HL-60 (cell line): ENCODE data around the gene DENND1A.
"Not testable (repeated sequence)": the region's sequence is repeated elsewhere in the genome, so short reads cannot be mapped to it uniquely, and the experiment has no call there.

Source experiments
- GABPA ChIP-seq: IDR thresholded peaks from 2 replicates; pipeline ENCODE4 v1.6.1; 2012; ENCODE audit warnings: low read depth
- POLR2AphosphoS5 ChIP-seq: IDR thresholded peaks from 2 replicates; pipeline ENCODE4 v1.6.1; 2012; ENCODE audit warnings: low read depth
- TF ChIP-seq, protein P1 (sequence below): IDR thresholded peaks from one replicate; pipeline ENCODE4 v1.5.1; 2011; ENCODE audit warnings: low read length, control low read depth, inconsistent platforms; ENCODE audit not compliant: insufficient read depth
- TF ChIP-seq, protein P2 (sequence below): IDR thresholded peaks from 2 replicates; pipeline ENCODE4 v1.6.1; 2012; ENCODE audit warnings: low read depth; ENCODE audit not compliant: insufficient replicate concordance

DNA sequence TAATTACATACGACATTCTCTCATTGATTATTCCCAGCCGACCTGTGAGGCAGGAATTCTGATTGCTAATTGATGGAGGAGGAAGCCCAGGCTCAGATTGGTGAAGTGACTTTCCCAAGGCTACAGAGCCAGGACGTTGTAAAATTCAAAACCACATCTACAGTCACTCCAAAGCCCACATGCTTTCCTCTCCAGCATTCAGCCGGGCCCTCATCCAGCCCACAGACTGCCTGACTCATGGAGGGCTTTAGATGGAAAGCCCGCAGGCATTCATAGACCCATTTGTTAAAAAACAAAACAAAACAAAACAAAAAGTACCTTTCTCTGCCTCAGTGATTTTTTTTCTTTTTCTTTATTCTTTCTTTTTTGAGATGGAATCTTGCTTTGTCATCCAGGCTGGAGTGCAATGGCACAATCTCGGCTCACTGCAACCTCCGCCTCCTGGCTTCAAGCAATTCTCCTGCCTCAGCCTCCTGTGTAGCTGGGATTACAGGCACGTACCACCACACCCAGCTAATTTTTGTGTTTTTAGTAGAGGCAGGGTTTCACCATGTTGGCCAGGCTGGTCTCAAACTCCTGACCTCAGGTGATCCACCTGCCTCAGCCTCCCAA lies 596.8 kb downstream of the DENND1A start:
- TF ChIP-seq POLR2AphosphoS5, GABPA: not testable (repeated sequence)
- TF ChIP-seq, protein P1, sequence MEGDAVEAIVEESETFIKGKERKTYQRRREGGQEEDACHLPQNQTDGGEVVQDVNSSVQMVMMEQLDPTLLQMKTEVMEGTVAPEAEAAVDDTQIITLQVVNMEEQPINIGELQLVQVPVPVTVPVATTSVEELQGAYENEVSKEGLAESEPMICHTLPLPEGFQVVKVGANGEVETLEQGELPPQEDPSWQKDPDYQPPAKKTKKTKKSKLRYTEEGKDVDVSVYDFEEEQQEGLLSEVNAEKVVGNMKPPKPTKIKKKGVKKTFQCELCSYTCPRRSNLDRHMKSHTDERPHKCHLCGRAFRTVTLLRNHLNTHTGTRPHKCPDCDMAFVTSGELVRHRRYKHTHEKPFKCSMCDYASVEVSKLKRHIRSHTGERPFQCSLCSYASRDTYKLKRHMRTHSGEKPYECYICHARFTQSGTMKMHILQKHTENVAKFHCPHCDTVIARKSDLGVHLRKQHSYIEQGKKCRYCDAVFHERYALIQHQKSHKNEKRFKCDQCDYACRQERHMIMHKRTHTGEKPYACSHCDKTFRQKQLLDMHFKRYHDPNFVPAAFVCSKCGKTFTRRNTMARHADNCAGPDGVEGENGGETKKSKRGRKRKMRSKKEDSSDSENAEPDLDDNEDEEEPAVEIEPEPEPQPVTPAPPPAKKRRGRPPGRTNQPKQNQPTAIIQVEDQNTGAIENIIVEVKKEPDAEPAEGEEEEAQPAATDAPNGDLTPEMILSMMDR, result not testable (repeated sequence)
- TF ChIP-seq, protein P2, sequence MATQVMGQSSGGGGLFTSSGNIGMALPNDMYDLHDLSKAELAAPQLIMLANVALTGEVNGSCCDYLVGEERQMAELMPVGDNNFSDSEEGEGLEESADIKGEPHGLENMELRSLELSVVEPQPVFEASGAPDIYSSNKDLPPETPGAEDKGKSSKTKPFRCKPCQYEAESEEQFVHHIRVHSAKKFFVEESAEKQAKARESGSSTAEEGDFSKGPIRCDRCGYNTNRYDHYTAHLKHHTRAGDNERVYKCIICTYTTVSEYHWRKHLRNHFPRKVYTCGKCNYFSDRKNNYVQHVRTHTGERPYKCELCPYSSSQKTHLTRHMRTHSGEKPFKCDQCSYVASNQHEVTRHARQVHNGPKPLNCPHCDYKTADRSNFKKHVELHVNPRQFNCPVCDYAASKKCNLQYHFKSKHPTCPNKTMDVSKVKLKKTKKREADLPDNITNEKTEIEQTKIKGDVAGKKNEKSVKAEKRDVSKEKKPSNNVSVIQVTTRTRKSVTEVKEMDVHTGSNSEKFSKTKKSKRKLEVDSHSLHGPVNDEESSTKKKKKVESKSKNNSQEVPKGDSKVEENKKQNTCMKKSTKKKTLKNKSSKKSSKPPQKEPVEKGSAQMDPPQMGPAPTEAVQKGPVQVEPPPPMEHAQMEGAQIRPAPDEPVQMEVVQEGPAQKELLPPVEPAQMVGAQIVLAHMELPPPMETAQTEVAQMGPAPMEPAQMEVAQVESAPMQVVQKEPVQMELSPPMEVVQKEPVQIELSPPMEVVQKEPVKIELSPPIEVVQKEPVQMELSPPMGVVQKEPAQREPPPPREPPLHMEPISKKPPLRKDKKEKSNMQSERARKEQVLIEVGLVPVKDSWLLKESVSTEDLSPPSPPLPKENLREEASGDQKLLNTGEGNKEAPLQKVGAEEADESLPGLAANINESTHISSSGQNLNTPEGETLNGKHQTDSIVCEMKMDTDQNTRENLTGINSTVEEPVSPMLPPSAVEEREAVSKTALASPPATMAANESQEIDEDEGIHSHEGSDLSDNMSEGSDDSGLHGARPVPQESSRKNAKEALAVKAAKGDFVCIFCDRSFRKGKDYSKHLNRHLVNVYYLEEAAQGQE, result not testable (repeated sequence)
